ENCODE data around the gene ITGA7.
A peak's percentile ranks its signal among the peaks of the same experiment; 100 is the strongest.

The ITGA7 gene

DNA sequence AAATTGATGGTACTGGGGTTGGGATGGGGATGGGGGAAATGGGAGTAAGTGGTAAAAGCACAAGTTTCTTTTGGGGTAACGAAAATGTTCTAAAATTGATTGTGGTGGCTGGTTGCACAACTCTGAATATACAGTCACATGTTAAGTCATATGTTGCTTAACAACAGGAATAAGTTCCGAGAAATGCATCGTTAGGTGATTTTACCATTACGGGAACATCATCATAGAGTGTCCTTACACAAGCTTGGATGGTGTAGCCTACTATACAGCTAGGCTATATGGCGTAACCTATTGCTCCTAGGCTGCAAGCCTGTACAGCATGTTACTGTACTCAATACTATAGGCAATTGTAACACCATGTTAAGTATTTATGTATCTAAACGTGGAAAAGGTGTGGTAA lies 31.0 kb downstream of the ITGA7 start:
- peak; percentile 69 to 84 (median 84) for DNase-seq

GRCh38 chr12:55675666-55676065 lies 32.0 kb downstream of the ITGA7 start:
- DNase-seq = peak; percentile 54 to 59 (median 55)

- peak; percentile 49 to 61 (median 51) for DNase-seq
Measured at GRCh38 chr12:55673638-55674037, 34.1 kb downstream of the ITGA7 start.

- no peak for DNase-seq
Measured at GRCh38 chr12:55671746-55672145, 36.0 kb downstream of the ITGA7 start.

- no peak for DNase-seq
Measured at GRCh38 chr12:55670276-55670675, 37.4 kb downstream of the ITGA7 start.

GRCh38 chr12:55666508-55666907 lies 41.2 kb downstream of the ITGA7 start:
- DNase-seq = no peak

GRCh38 chr12:55664826-55665225 lies 42.9 kb downstream of the ITGA7 start:
- DNase-seq = no peak

DNA sequence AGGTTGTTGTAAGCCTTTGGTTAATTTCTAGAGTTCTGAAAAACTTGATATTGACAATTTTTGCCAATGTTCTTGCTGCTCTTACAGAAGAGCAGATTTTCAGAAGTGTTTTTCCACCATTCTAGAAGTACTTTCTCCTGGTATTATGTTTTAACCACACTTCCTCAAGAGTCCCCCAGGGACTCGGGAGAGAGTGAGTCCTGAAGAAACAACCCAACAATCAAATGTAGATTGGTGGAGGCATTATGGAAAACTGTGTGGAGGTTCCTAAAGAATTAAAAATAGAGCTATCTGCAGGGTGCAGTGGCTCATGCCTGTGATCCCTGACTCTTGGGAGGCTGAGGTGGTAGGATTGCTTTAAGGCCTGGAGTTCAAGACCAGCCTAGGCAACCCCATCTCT lies 44.3 kb downstream of the ITGA7 start:
- no peak for DNase-seq

- peak; percentile 70 to 76 (median 70) for DNase-seq
Measured at GRCh38 chr12:55659486-55660385, 48.0 kb downstream of the ITGA7 start.

- no peak for DNase-seq
Measured at GRCh38 chr12:55658635-55659391, 48.9 kb downstream of the ITGA7 start.

GRCh38 chr12:55658212-55658611 lies 49.5 kb downstream of the ITGA7 start:
- DNase-seq = no peak

- no peak for DNase-seq
Measured at GRCh38 chr12:55657212-55657611, 50.5 kb downstream of the ITGA7 start.

DNA sequence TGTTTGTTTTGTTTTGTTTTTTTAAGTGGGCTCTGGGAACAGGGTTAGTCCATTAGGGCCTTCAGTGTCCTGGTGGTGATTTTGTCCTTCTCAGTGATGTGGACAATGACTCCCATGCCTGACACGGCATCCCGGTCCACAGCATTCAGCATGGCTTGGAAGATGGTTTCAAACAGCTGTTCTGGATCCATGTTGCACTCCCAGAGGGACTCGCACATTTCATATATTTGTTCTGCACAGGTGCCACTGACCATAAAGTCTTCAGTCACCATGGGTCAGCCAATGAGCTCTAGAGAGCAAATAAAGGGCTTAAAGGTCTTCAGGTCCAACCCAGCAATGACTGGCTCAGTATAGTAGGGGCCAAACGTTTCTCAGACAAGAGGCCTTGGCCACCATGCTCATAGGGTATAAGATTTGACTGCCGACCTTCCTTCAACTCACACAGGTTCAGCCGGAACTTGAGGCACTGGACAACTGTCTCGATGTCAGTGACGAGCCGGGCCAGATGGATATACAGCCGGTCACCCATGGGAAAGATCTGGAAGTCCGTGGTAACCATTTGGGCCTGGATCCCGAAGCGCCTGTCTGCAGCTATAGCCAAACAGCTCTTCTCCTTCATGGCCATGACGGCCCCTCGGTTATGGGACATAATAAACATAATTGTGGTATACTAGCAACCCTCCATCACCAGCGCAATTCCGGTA lies 53.0 kb downstream of the ITGA7 start:
- peak in 1 of 3 donors; percentile 15 for DNase-seq

DNA sequence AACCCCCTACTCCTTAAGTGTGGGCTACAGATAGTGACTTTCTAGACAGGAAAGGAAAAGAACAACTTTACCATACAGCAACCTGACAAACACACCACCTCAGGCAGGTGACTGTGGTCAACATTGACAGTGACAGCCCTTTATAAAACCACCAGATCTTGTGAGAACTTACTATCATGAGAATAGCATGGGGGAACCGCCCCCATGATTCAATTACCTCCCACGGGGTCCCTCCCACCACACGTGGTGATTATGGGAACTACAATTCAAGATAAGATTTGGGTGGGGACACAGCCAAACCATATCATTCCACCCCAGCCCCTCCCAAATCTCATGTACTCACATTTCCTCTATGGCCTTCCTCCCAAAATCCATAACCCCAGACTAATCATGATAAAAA lies 54.7 kb downstream of the ITGA7 start:
- DNase-seq = no peak

GRCh38 chr12:55652352-55652751 lies 55.4 kb downstream of the ITGA7 start:
- DNase-seq = peak; percentile 47 to 65 (median 49)

DNA sequence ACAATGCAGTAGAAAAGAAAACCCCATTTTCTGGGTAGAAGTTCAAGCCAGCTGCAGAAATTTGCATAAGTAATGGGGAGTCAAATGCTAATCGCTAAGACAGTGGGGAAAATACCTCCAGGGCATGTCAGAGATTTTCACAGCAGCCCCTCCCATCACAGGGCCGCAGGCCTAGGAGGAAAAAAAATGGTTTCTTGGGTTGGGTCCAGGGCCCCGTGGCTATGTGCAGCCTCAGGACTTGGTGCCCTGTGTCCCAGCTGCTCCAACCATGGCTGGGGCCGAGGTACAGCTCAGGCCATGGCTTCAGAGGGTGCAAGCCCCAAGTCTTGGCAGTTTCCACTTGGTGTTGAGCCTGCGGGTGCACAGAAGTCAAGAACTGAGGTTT lies 56.4 kb downstream of the ITGA7 start:
- no peak for DNase-seq

DNA sequence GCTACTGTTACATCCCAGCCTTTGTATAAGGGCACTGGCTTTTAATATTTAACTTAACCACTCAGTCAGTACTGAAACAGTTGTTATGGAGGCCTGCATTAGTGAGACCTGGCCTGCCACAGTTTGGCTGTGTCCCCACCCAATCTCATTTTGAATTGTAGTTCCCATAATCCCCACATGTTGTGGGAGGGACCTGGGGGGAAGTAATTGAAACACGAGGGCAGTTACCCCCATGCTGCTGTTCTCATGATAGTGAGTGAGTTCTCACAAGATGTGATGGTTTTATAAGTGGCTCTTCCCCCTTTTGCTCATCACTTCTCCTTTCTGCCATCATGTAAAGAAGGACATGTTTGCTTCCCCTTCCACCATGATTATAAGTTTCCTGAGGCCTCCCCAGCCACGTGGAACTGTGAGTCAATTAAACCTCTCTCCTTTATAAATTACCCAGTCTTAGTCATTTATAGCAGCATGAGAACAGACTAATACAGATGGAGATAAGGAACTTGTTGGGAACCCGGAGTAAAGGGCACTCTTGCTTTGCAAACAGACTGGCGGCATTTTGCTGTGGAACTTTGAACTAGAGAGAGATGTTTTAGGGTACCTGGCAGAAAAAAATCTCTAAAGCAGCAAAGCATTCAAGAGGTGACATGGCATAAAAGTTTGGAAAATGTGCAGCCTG lies 56.9 kb downstream of the ITGA7 start:
- DNase-seq = peak; percentile 70 to 86 (median 73)

DNA sequence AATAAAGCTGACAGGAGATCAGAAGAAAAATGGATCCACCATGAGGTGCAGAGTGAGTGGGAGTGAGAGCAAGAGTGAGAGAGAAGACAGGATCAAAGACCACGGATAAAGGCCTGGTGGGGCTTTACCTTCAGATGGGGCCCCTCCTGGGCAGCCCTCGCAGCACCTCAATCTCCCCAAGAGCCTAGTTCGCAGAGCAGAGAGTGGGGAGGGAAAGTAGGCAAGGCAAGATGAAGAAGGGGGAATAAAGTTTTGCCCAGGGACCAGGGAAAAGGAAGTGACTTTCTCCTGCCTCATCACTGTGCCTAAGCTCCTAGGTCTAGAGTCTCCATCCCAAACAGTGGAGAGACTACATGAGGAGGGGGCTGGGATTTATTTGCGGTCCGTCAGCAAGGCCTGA lies 60.7 kb downstream of the ITGA7 start:
- DNase-seq = no peak

- DNase-seq = peak; percentile 21 to 58 (median 33)
Measured at GRCh38 chr12:55644591-55644990, 63.1 kb downstream of the ITGA7 start.

DNA sequence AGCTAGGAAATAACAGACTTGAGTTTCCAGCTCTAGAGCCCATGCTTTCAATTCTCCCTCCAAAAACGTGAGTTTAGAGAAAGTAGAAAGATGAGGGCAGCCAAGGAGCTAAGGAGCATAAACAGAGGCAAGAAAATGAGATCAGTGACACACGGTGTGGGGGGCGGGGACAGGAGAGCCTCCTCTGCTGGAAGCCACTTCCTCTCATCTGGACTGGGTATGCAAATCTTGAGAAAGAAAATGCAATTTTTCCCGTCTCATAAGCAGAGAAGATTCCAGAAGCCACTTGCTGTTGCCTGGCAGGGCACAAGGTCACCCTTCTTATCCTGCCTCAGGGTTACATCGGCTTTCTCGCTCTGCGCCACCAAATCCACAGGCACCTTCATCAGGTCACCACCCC lies 65.0 kb downstream of the ITGA7 start:
- peak; percentile 71 to 80 (median 76) for DNase-seq

DNA sequence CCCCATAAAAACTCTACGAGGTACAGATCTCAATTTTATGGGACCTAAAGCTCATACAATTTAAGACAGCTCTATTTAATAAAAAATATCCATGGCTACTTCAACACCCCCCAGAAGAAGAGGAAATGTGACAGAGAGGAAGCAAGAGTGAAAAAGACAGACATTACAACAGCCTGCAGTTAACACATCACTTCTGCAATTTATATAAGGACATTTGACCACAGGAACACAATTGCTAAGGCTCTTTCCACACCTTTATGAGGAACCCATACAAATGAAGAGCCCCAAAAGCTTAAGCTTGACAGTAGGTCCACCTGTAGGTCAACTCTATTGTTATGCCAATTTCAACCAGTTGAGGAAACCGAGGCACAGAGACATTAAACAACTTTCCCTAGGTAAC lies 65.4 kb downstream of the ITGA7 start:
- peak; percentile 62 to 80 (median 77) for DNase-seq

DNA sequence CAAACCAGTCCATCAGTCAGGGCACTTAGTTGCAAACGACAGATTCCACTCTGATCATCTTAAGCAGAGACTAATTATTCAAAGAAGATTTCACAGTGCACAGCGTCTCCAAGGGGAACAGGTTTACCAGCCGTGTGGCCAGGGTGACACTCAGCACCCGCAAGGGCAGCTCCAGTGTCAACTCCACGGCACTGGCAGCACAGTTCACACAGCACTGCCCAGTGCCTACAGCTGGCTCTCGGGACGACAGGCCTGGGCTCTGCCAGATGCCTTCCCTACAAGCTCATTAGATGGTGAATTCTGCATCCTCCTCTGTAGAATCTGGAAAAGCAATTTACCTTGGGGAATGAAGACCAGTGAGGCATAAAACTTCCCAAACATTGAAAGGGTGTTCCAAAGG lies 66.1 kb downstream of the ITGA7 start:
- no peak for DNase-seq

DNA sequence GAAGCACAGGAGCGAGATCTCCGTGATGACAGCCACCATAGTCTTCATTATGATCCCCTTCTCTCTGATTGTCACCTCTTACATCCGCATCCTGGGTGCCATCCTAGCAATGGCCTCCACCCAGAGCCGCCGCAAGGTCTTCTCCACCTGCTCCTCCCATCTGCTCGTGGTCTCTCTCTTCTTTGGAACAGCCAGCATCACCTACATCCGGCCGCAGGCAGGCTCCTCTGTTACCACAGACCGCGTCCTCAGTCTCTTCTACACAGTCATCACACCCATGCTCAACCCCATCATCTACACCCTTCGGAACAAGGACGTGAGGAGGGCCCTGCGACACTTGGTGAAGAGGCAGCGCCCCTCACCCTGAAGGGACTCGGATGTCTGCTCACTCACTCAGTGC lies 70.2 kb downstream of the ITGA7 start:
- DNase-seq = no peak
